Liver (tissue), 9 donors: Measurements from ENCODE around the gene SATB2. TPM values are rescaled to one million over a fixed set of nuclear protein-coding genes. Genes with fewer than 3 reads are reported as not detected.

Experiments
- DNase-seq: peaks from one replicate; pipeline ENCODE4 v3.0.0-alpha.2; 2017; ENCODE audit warnings: low spot score
- H3K27ac ChIP-seq, 2 donors: one replicate each; pipeline ENCODE4 v1.7.0; 2013; ENCODE audit warnings: inconsistent platforms in 2 of 2, low read length in 2 of 2, control low read depth in 1 of 2, low read depth in 1 of 2, mild to moderate bottlenecking in 1 of 2
- H3K27me3 ChIP-seq, 4 donors: one replicate each; pipeline versions ENCODE4 v1.6.1 to v1.7.0; 2013; ENCODE audit warnings: low read length in 3 of 4, inconsistent platforms in 1 of 4, mild to moderate bottlenecking in 1 of 4, moderate library complexity in 1 of 4; ENCODE audit not compliant: control insufficient read depth in 4 of 4, insufficient read depth in 4 of 4
- H3K36me3 ChIP-seq, 4 donors: one replicate each; pipeline versions ENCODE4 v1.6.1 to v1.7.0; 2013; ENCODE audit warnings: low read length in 3 of 4, mild to moderate bottlenecking in 3 of 4, low read depth in 1 of 4, moderate library complexity in 1 of 4; ENCODE audit not compliant: control insufficient read depth in 4 of 4, insufficient read depth in 3 of 4
- H3K4me1 ChIP-seq, 4 donors: one replicate each; pipeline versions ENCODE4 v1.6.1 to v1.7.0; 2013; ENCODE audit warnings: low read length in 3 of 4, mild to moderate bottlenecking in 3 of 4, moderate library complexity in 1 of 4; ENCODE audit not compliant: control insufficient read depth in 4 of 4, insufficient read depth in 4 of 4
- H3K4me3 ChIP-seq, 3 donors: one replicate each; pipeline versions ENCODE4 v1.6.1 to v1.7.0; 2013; ENCODE audit warnings: low read length in 3 of 3, control low read depth in 1 of 3, low read depth in 1 of 3, mild to moderate bottlenecking in 1 of 3
- H3K9ac ChIP-seq, 2 donors: one replicate each; pipeline ENCODE4 v1.7.0; 2013; ENCODE audit warnings: low read length in 2 of 2, mild to moderate bottlenecking in 2 of 2, moderate library complexity in 2 of 2, control low read depth in 1 of 2, low read depth in 1 of 2
- H3K9me3 ChIP-seq, 4 donors: one replicate each; pipeline versions ENCODE4 v1.6.1 to v1.7.0; 2013; ENCODE audit warnings: low read length in 3 of 4; ENCODE audit not compliant: control insufficient read depth in 4 of 4
- EGR1 ChIP-seq, 2 donors: IDR thresholded peaks; 2 replicates each; pipeline ENCODE4 v1.6.1; 2016 to 2018; ENCODE audit warnings: antibody characterized with exemption in 2 of 2, low read depth in 2 of 2
- FOXA1 ChIP-seq: IDR thresholded peaks from 2 replicates; pipeline ENCODE4 v1.6.1; 2016; ENCODE audit warnings: antibody characterized with exemption
- FOXA2 ChIP-seq: IDR thresholded peaks from 2 replicates; pipeline ENCODE4 v1.6.1; 2016; ENCODE audit warnings: antibody characterized with exemption
- GABPA ChIP-seq, 2 donors: IDR thresholded peaks in 1 of 2; conservative IDR thresholded peaks in 1 of 2; 2 replicates each; pipeline ENCODE4 v1.6.1; 2016; ENCODE audit warnings: antibody characterized with exemption in 2 of 2, mild to moderate bottlenecking in 1 of 2, moderate library complexity in 1 of 2
- HNF4A ChIP-seq, 2 donors: conservative IDR thresholded peaks; 2 replicates each; pipeline ENCODE4 v1.6.1; 2016; ENCODE audit warnings: antibody characterized with exemption in 2 of 2, mild to moderate bottlenecking in 2 of 2
- HNF4G ChIP-seq: IDR thresholded peaks from 2 replicates; pipeline ENCODE4 v1.6.1; 2016; ENCODE audit warnings: antibody characterized with exemption
- JUND ChIP-seq, 2 donors: IDR thresholded peaks; 2 replicates each; pipeline ENCODE4 v1.6.1; 2016; ENCODE audit warnings: antibody characterized with exemption in 2 of 2
- NR2F2 ChIP-seq: IDR thresholded peaks from 2 replicates; pipeline ENCODE4 v1.6.1; 2016; ENCODE audit warnings: antibody characterized with exemption
- RAD21 ChIP-seq, 2 donors: IDR thresholded peaks; 2 replicates each; pipeline ENCODE4 v1.6.1; 2016; ENCODE audit warnings: antibody characterized with exemption in 2 of 2, mild to moderate bottlenecking in 2 of 2
- RXRA ChIP-seq, 2 donors: IDR thresholded peaks; 2 replicates each; pipeline ENCODE4 v1.6.1; 2017 to 2018; ENCODE audit warnings: antibody characterized with exemption in 2 of 2, mild to moderate bottlenecking in 1 of 2
- SP1 ChIP-seq: IDR thresholded peaks from 2 replicates; pipeline ENCODE4 v1.6.1; 2018; ENCODE audit warnings: antibody characterized with exemption, mild to moderate bottlenecking
- TAF1 ChIP-seq: conservative IDR thresholded peaks from 2 replicates; pipeline ENCODE4 v1.6.1; 2016; ENCODE audit warnings: antibody characterized with exemption, mild to moderate bottlenecking
- YY1 ChIP-seq: IDR thresholded peaks from 2 replicates; pipeline ENCODE4 v1.6.1; 2016; ENCODE audit warnings: antibody characterized with exemption, mild to moderate bottlenecking
- WGBS: extraction: QIAGEN DNeasy Blood & Tissue Kit; methylation state at CpG from one replicate; pipeline ENCODE4 v1.1.7; 2013; 5-methylcytosine and 5-hydroxymethylcytosine counted together
- polyA plus RNA-seq, 2 donors: library from polyadenylated mRNA; stranded (reverse) in 1 of 2; unstranded in 1 of 2; fragments of 200-250 nt in 1 of 2; fragments of >200 nt in 1 of 2; fragmentation: Nextera tagmentation in 1 of 2; extraction: Ambion mirVana in 1 of 2; gene quantifications; one replicate each; pipeline versions ENCODE4 v1.2.1 to v1.2.3, GENCODE V29; 2013 to 2015
- total RNA-seq, 2 donors: library from RNA; depleted of rRNA; stranded (reverse); fragments of >200 nt; gene quantifications; one replicate each; pipeline ENCODE4 v1.2.3, GENCODE V29; 2014
- TF ChIP-seq, protein P1 (sequence below): IDR thresholded peaks from 2 replicates; pipeline ENCODE4 v1.6.1; 2016; ENCODE audit warnings: antibody characterized with exemption, mild to moderate bottlenecking
- TF ChIP-seq, protein P2 (sequence below): IDR thresholded peaks from 2 replicates; pipeline ENCODE4 v1.6.1; 2016; ENCODE audit warnings: antibody characterized with exemption
- TF ChIP-seq, protein P3 (sequence below): IDR thresholded peaks from 2 replicates; pipeline ENCODE4 v1.6.1; 2016; ENCODE audit warnings: antibody characterized with exemption
- TF ChIP-seq, protein P4 (sequence below): fragments of 150-350 bp; IDR thresholded peaks from 2 replicates; pipeline ENCODE4 v1.5.1; 2017; ENCODE audit warnings: improper control_type of control experiment, low read depth, low read length; ENCODE audit not compliant: missing input control
- TF ChIP-seq, protein P5 (sequence below): IDR thresholded peaks from 2 replicates; pipeline ENCODE4 v1.6.1; 2016; ENCODE audit warnings: antibody characterized with exemption
- donor health status: healthy.
- donor health status: healthy.
- donor health status: healthy.
- donor health status: healthy.
- donor health status: healthy.

The SATB2 gene
- total and polyA plus RNA-seq, 4 donors = 0.19 to 2.3 (median 0.91) TPM

DNA sequence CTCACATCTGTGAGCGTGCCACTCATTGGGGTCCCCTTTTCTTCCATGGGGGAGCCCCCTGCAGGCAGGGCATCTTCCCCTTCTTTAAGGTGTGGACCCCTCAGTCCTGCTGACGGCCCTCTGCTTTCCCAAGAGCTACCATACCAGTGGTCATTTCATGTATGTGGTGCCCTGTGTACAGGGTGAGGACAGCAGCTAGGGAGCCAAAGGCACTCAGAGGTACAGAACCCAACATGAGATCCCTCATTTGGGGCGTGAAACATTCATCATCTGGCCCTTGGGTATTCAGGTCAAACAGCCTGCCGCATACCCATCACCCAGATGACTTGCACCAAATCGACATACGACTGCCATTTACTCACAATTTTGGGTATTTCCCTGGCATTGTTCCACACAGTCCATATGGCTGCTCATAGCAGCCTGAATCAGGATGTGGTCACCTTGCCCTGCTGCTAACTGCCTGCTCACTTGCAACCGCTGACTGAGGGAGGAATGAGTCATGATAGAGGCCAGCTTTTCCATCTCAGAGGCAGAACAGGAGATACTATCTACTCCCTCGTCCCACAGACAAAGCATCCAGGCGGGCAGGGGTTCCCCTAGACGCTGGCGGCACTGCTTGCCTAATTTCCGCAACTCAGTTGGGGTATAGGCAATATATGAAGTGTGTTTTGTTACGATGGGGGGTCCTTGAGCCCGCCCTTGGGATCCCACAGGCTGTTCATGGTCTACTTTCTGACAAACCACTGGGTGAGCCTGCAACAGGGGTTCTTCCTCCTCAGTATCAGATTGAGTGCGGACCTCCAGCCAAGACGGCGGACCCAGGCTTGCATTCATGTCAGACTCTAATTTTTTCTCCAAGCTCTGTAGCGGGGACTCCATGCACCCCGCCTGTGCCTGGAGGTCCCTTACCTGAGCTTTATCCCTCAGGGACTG, 228.6 kb downstream of the SATB2 start:
- Histone ChIP-seq H3K9ac (no peak overlapping the region), H3K4me3 (no peak overlapping the region), H3K4me1 (no peaks in the 10 kb centered on the region), H3K27me3 (no peaks in the 10 kb centered on the region), H3K36me3 (no peaks in the 10 kb centered on the region), H3K9me3 (no peaks in the 10 kb centered on the region), H3K27ac (no peak overlapping the region)
- TF ChIP-seq, protein P1, sequence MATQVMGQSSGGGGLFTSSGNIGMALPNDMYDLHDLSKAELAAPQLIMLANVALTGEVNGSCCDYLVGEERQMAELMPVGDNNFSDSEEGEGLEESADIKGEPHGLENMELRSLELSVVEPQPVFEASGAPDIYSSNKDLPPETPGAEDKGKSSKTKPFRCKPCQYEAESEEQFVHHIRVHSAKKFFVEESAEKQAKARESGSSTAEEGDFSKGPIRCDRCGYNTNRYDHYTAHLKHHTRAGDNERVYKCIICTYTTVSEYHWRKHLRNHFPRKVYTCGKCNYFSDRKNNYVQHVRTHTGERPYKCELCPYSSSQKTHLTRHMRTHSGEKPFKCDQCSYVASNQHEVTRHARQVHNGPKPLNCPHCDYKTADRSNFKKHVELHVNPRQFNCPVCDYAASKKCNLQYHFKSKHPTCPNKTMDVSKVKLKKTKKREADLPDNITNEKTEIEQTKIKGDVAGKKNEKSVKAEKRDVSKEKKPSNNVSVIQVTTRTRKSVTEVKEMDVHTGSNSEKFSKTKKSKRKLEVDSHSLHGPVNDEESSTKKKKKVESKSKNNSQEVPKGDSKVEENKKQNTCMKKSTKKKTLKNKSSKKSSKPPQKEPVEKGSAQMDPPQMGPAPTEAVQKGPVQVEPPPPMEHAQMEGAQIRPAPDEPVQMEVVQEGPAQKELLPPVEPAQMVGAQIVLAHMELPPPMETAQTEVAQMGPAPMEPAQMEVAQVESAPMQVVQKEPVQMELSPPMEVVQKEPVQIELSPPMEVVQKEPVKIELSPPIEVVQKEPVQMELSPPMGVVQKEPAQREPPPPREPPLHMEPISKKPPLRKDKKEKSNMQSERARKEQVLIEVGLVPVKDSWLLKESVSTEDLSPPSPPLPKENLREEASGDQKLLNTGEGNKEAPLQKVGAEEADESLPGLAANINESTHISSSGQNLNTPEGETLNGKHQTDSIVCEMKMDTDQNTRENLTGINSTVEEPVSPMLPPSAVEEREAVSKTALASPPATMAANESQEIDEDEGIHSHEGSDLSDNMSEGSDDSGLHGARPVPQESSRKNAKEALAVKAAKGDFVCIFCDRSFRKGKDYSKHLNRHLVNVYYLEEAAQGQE = no peak
- no peak for TF ChIP-seq EGR1 (IDR thresholded peaks at IDR 0.05; ENCODE audit: low read depth in 2 of 2)
- no peak for TF ChIP-seq TAF1
- no peak for TF ChIP-seq FOXA2
- TF ChIP-seq HNF4A (conservative IDR thresholded peaks at IDR 0.05) = no peak
- no peak for TF ChIP-seq GABPA (IDR thresholded peaks at IDR 0.05 in 1 of 2, conservative IDR thresholded peaks at IDR 0.05 in 1 of 2)
- TF ChIP-seq NR2F2 = no peak
- TF ChIP-seq, protein P2, sequence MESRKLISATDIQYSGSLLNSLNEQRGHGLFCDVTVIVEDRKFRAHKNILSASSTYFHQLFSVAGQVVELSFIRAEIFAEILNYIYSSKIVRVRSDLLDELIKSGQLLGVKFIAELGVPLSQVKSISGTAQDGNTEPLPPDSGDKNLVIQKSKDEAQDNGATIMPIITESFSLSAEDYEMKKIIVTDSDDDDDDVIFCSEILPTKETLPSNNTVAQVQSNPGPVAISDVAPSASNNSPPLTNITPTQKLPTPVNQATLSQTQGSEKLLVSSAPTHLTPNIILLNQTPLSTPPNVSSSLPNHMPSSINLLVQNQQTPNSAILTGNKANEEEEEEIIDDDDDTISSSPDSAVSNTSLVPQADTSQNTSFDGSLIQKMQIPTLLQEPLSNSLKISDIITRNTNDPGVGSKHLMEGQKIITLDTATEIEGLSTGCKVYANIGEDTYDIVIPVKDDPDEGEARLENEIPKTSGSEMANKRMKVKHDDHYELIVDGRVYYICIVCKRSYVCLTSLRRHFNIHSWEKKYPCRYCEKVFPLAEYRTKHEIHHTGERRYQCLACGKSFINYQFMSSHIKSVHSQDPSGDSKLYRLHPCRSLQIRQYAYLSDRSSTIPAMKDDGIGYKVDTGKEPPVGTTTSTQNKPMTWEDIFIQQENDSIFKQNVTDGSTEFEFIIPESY = no peak
- TF ChIP-seq, protein P3, sequence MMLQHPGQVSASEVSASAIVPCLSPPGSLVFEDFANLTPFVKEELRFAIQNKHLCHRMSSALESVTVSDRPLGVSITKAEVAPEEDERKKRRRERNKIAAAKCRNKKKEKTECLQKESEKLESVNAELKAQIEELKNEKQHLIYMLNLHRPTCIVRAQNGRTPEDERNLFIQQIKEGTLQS = no peak
- 83% methylated on average over 19 of the region's 19 CpGs for WGBS
- DNase-seq = no peak

DNA sequence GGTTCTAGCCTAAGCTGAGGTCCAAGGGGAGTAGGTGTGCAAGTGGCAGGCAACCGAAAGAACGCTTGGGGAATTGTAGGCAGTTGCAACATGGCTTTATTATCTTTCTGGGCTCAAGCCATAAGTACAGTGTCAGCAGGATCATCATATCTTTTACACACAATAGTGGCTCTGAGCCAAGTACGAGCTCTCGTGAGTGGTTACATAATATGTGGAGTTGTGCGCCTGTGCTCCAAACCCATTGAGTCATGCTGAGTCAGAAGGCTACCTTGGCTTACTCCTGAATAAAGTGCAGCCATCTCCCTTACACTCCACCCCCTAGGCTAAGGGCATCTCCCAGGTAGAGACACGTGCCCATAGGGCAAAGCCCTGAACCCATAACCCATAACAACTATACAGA, 233.9 kb downstream of the SATB2 start:
- Histone ChIP-seq H3K27me3 (no peaks in the 10 kb centered on the region), H3K36me3 (no peaks in the 10 kb centered on the region), H3K9ac (no peak overlapping the region), H3K4me1 (no peaks in the 10 kb centered on the region), H3K9me3 (no peaks in the 10 kb centered on the region), H3K27ac (no peak overlapping the region), H3K4me3 (no peak overlapping the region)
- WGBS = 87% methylated on average over 6 of the region's 6 CpGs
- no peak for DNase-seq
- no peak for TF ChIP-seq TAF1
- TF ChIP-seq YY1 = no peak
- no peak for TF ChIP-seq FOXA1
- no peak for TF ChIP-seq SP1
- no peak for TF ChIP-seq HNF4A (conservative IDR thresholded peaks at IDR 0.05)
- TF ChIP-seq, protein P2 = no peak
- TF ChIP-seq, protein P4, sequence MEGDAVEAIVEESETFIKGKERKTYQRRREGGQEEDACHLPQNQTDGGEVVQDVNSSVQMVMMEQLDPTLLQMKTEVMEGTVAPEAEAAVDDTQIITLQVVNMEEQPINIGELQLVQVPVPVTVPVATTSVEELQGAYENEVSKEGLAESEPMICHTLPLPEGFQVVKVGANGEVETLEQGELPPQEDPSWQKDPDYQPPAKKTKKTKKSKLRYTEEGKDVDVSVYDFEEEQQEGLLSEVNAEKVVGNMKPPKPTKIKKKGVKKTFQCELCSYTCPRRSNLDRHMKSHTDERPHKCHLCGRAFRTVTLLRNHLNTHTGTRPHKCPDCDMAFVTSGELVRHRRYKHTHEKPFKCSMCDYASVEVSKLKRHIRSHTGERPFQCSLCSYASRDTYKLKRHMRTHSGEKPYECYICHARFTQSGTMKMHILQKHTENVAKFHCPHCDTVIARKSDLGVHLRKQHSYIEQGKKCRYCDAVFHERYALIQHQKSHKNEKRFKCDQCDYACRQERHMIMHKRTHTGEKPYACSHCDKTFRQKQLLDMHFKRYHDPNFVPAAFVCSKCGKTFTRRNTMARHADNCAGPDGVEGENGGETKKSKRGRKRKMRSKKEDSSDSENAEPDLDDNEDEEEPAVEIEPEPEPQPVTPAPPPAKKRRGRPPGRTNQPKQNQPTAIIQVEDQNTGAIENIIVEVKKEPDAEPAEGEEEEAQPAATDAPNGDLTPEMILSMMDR = no peak
- no peak for TF ChIP-seq GABPA (IDR thresholded peaks at IDR 0.05 in 1 of 2, conservative IDR thresholded peaks at IDR 0.05 in 1 of 2)
- TF ChIP-seq NR2F2 = no peak
- no peak for TF ChIP-seq RXRA (IDR thresholded peaks at IDR 0.05)
- TF ChIP-seq FOXA2 = no peak
- no peak for TF ChIP-seq RAD21 (IDR thresholded peaks at IDR 0.05)
- no peak for TF ChIP-seq EGR1 (IDR thresholded peaks at IDR 0.05; ENCODE audit: low read depth in 2 of 2)
- TF ChIP-seq HNF4G = no peak
- no peak for TF ChIP-seq JUND (IDR thresholded peaks at IDR 0.05)
- TF ChIP-seq, protein P5, sequence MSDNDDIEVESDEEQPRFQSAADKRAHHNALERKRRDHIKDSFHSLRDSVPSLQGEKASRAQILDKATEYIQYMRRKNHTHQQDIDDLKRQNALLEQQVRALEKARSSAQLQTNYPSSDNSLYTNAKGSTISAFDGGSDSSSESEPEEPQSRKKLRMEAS = no peak
- TF ChIP-seq, protein P3 = no peak
